CD4-positive, alpha-beta T cell treated with Interleukin-21 for 1 hour (primary cell): ENCODE data around the gene TMEM109.
A peak's percentile ranks its signal among the peaks of the same experiment; 100 is the strongest.

Experiments used
- DNase-seq: peaks from one replicate; pipeline ENCODE4 v3.0.0-alpha.2; 2020

Gene TMEM109

GRCh38 chr11:60910711-60911380 lies 3.1 kb upstream of the TMEM109 start:
- no peak for DNase-seq

GRCh38 chr11:60912223-60912850 lies 1.6 kb upstream of the TMEM109 start:
- DNase-seq, result peak; percentile 56

GRCh38 chr11:60912851-60913528 lies 968 bp upstream of the TMEM109 start:
- no peak for DNase-seq

- peak; percentile 38 for DNase-seq
These were observed 782 bp downstream of the TMEM109 start for GRCh38 chr11:60914633-60915247.

- peak; percentile 79 for DNase-seq
These were observed 1.4 kb downstream of the TMEM109 start for GRCh38 chr11:60915248-60915914.

- DNase-seq, result no peak
These were observed 2.8 kb downstream of the TMEM109 start for GRCh38 chr11:60916669-60917206.

GRCh38 chr11:60917267-60917666 lies 3.3 kb downstream of the TMEM109 start:
- DNase-seq, result no peak

GRCh38 chr11:60918251-60918938 lies 4.4 kb downstream of the TMEM109 start:
- no peak for DNase-seq

- no peak for DNase-seq
These were observed 4.9 kb downstream of the TMEM109 start for GRCh38 chr11:60918939-60919265.

- DNase-seq, result no peak
These were observed 5.4 kb downstream of the TMEM109 start for GRCh38 chr11:60919320-60919719.

- no peak for DNase-seq
These were observed 6.0 kb downstream of the TMEM109 start for GRCh38 chr11:60919956-60920355.

- DNase-seq, result no peak
These were observed 7.3 kb downstream of the TMEM109 start for GRCh38 chr11:60921259-60921658.

- DNase-seq, result no peak
These were observed 7.9 kb downstream of the TMEM109 start for GRCh38 chr11:60921777-60922335.

GRCh38 chr11:60922906-60923305 lies 8.9 kb downstream of the TMEM109 start:
- no peak for DNase-seq

- DNase-seq, result no peak
These were observed 9.4 kb downstream of the TMEM109 start for GRCh38 chr11:60923326-60923725.

- DNase-seq, result no peak
These were observed 9.8 kb downstream of the TMEM109 start for GRCh38 chr11:60923800-60924109.

GRCh38 chr11:60924110-60924905 lies 10.3 kb downstream of the TMEM109 start, which contains the start of gene TMEM132A:
Gene TMEM132A, plus strand, starts transcription at chr11:60924460. Its CDS starts 174 bp downstream, at chr11:60924634.
- DNase-seq, result no peak

GRCh38 chr11:60924906-60925853 lies 11.2 kb downstream of the TMEM109 start:
- no peak for DNase-seq

- no peak for DNase-seq
These were observed 11.9 kb downstream of the TMEM109 start for GRCh38 chr11:60925868-60926267.

GRCh38 chr11:60926500-60926899 lies 12.5 kb downstream of the TMEM109 start:
- DNase-seq, result no peak
